ENCODE data around the gene ATP9A. TPM values are rescaled to one million over a fixed set of nuclear protein-coding genes. Genes with fewer than 3 reads are reported as not detected.
A peak's percentile ranks its signal among the peaks of the same experiment; 100 is the strongest.
"Not testable (repeated sequence)": the region's sequence is repeated elsewhere in the genome, so short reads cannot be mapped to it uniquely, and the experiment has no call there.

The ATP9A gene
- total RNA-seq, 5 donors from 2014 or later (not counting 1 experiment from before 2014, with no cell fraction given) = 0.44 to 0.85 (median 0.72) TPM

DNA sequence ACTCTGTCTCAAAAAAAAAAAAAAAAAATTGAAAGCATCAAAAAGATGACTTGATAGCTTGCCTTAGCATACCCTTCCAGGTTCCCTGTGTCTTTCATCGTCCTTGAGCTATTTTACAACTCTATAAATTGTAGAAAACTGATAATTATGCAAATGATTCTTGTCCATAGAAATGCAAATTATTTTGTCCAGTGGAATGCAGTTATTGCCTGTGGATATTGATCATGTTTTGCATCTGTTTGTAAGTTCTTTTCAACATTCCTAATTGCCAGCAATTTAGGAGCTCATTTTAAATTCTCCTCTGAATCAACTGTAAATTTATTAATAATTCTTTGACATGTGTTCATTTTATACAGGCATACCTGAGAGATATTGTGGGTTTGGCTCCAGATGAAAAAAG is 7.1 kb upstream of the ATP9A start:
- ATAC-seq (replicated peaks in 1 of 4) (no peak), DNase-seq (no peak)
- peaks cover 0 to 15% of the 10 kb centered on the region in 2 experiments for H3K27me3 ChIP-seq (replicated peaks in 1 of 2; ENCODE audit: control insufficient read depth in 2 of 2, extremely low read depth in 1 of 2, insufficient read depth in 2 of 2, low read length in 1 of 2)
- POLR2A ChIA-PET = no interaction called here
- H3K27me3 Mint-ChIP-seq = peaks cover 5 to 17% of the 10 kb centered on the region in 2 donors
- peaks cover 0 to 10% (median 7%) of the 10 kb centered on the region in 3 donors for H3K9me3 Mint-ChIP-seq
- no peak overlapping the region for H3K4me3 ChIP-seq (ENCODE audit: control insufficient read depth in 1 of 2, extremely low read depth in 1 of 2, low read length in 1 of 2)
- H3K36me3 Mint-ChIP-seq = no peaks in the 10 kb centered on the region
- no peaks in the 10 kb centered on the region for H3K4me1 Mint-ChIP-seq
- H3K36me3 ChIP-seq (ENCODE audit: control insufficient read depth in 2 of 2, extremely low read depth in 1 of 2, insufficient read depth in 1 of 2, low read length in 1 of 2) = no peaks in the 10 kb centered on the region
- H3K27ac Mint-ChIP-seq = no peak overlapping the region
- no peaks in the 10 kb centered on the region for H3K9me3 ChIP-seq
- no peaks in the 10 kb centered on the region for H3K4me1 ChIP-seq (ENCODE audit: control insufficient read depth in 1 of 2, extremely low read depth in 1 of 2, insufficient read depth in 2 of 2, low read length in 2 of 2)
- WGBS (ENCODE audit: insufficient coverage) = no CpG with 5 or more reads among the region's 1 CpG
- no peak overlapping the region for H3K27ac ChIP-seq (ENCODE audit: low read length)
- CTCF ChIA-PET = no interaction called here
- H3K4me3 Mint-ChIP-seq = no peak overlapping the region

DNA sequence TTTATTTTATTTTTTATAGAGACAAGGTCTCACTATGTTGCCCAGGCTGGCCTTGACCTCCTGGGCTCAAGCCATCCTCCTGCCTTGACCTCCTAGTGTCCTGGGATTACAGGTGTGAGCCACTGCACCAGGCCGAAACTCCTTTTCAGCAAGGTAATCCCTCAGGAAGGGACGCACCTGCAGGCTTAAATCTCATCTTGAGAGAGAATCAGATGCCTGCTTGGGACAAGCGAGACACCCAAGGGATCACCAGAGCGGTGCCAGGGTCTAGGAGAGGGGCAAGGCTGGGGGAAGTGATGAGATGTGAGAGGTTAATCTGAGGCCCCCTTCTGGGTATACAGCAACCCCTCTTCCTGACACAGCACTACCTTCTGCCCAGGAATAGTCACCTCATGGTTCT is 4.0 kb upstream of the ATP9A start:
- no peaks in the 10 kb centered on the region for H3K9me3 ChIP-seq
- Mint-ChIP-seq H3K4me1 (peaks cover 7 to 12% (median 10%) of the 10 kb centered on the region in 3 donors), H3K4me3 (no peak overlapping the region), H3K27me3 (peaks cover 19 to 39% of the 10 kb centered on the region in 2 donors), H3K9me3 (no peaks in the 10 kb centered on the region), H3K36me3 (no peaks in the 10 kb centered on the region), H3K27ac (no peak overlapping the region)
- WGBS (ENCODE audit: insufficient coverage) = 100% methylated on average over 1 of the region's 4 CpGs
- no peak for DNase-seq
- H3K27me3 ChIP-seq (replicated peaks in 1 of 2; ENCODE audit: control insufficient read depth in 2 of 2, extremely low read depth in 1 of 2, insufficient read depth in 2 of 2, low read length in 1 of 2) = peaks cover 0 to 29% of the 10 kb centered on the region in 2 experiments
- ChIA-PET CTCF (no interaction called here), POLR2A (no interaction called here)
- H3K4me1 ChIP-seq (ENCODE audit: control insufficient read depth in 1 of 2, extremely low read depth in 1 of 2, insufficient read depth in 2 of 2, low read length in 2 of 2) = peaks cover 0 to 11% of the 10 kb centered on the region in 2 experiments
- H3K36me3 ChIP-seq (ENCODE audit: control insufficient read depth in 2 of 2, extremely low read depth in 1 of 2, insufficient read depth in 1 of 2, low read length in 1 of 2) = no peaks in the 10 kb centered on the region
- no peak overlapping the region for H3K27ac ChIP-seq (ENCODE audit: low read length)
- no peak overlapping the region for H3K4me3 ChIP-seq (ENCODE audit: control insufficient read depth in 1 of 2, extremely low read depth in 1 of 2, low read length in 1 of 2)
- no peak for ATAC-seq (replicated peaks in 1 of 4)

DNA sequence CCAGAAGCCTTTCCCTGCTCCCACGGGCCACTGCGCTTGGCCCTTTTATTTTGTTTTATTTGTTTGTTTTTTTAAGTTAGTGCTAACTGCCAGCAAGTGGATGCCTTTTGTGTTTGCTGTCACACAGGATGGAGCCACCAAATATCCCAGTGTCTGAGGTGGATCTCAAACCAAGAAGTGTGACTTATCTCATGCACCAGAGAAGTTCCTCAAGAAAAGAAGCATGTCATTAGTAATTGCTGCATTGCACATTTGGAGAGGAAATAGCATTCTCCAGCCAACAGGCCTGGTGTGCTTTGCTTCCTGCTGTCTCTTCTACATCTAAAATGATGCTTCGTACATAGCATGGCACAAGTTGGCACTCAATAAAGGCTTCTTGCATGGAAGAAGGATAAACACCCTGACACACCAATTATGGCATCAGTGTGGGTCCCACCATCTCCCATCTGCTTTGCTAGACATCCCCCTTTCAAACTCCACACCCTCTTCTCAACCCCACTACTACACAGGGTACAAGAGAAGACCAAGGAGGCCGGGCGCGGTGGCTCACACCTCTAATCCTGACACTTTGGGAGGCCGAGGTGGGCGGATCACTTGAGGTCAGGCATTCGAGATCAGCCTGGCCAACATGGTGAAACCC is 1.9 kb upstream of the ATP9A start:
- 84% methylated on average over 7 of the region's 9 CpGs for WGBS (ENCODE audit: insufficient coverage)
- peaks cover 7 to 15% (median 10%) of the 10 kb centered on the region in 3 donors for H3K4me1 Mint-ChIP-seq
- H3K9me3 ChIP-seq = no peaks in the 10 kb centered on the region
- H3K4me3 Mint-ChIP-seq = peak overlapping the region in 1 of 3 donors; percentile 77
- no peaks in the 10 kb centered on the region for H3K9me3 Mint-ChIP-seq
- DNase-seq (no peak), ATAC-seq (replicated peaks in 1 of 4) (no peak)
- peaks cover 0 to 36% of the 10 kb centered on the region in 2 experiments for H3K27me3 ChIP-seq (replicated peaks in 1 of 2; ENCODE audit: control insufficient read depth in 2 of 2, extremely low read depth in 1 of 2, insufficient read depth in 2 of 2, low read length in 1 of 2)
- no peaks in the 10 kb centered on the region for H3K36me3 Mint-ChIP-seq
- no peak overlapping the region for H3K4me3 ChIP-seq (ENCODE audit: control insufficient read depth in 1 of 2, extremely low read depth in 1 of 2, low read length in 1 of 2)
- no peak overlapping the region for H3K27ac ChIP-seq (ENCODE audit: low read length)
- no peak overlapping the region for H3K27ac Mint-ChIP-seq
- CTCF ChIA-PET = interaction anchor here in 1 of 2 donors (0.7 kb wide), 1 partner anchor 1649 kb away, joined by 3 read pairs; no protein-coding TSS in a partner anchor
- POLR2A ChIA-PET = no interaction called here
- H3K36me3 ChIP-seq (ENCODE audit: control insufficient read depth in 2 of 2, extremely low read depth in 1 of 2, insufficient read depth in 1 of 2, low read length in 1 of 2) = no peaks in the 10 kb centered on the region
- peaks cover 0 to 16% of the 10 kb centered on the region in 2 experiments for H3K4me1 ChIP-seq (ENCODE audit: control insufficient read depth in 1 of 2, extremely low read depth in 1 of 2, insufficient read depth in 2 of 2, low read length in 2 of 2)
- peaks cover 21 to 50% of the 10 kb centered on the region in 2 donors for H3K27me3 Mint-ChIP-seq

DNA sequence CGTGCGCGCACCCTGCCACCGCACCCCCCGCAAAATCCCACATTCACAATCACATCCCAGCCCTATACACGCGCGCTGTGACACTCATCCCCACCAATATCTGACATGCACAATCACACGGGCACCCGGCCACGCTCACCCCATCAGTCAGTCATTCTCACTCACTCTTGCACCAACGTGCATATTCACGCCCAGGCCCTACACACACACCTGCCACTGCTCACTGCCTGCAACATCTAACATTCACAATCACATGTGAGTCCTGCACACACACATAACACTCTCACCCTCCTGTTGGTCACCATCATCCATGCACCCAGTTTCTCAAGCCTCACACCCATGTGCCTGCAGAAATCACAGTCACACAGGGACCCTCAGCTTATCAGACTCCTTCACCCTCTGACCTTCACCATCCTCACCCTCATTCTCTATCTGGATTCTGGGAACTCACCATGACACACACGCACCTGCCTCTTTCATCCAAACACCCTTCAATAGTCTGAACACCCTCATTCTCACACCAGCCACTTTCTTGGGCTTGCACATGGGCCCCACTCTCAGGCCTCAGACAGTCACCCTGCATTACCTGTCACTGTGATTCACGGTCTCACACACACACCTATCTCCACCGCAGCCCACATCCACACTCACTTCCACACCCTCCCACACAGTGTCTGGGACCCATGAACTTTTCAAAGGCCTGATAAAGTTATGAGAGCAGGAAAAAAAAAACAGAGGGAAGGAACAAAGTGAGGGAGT is 748 bp upstream of the ATP9A start:
- Mint-ChIP-seq H3K4me3 (peak overlapping the region; percentile 64 to 77 (median 69)), H3K27ac (peak overlapping the region in 1 of 2 donors; percentile 40), H3K36me3 (no peaks in the 10 kb centered on the region), H3K27me3 (peaks cover 23 to 49% of the 10 kb centered on the region in 2 donors), H3K4me1 (peaks cover 7 to 15% (median 10%) of the 10 kb centered on the region in 3 donors), H3K9me3 (peaks cover 0 to 4% (median 0%) of the 10 kb centered on the region in 3 donors)
- ATAC-seq (replicated peaks in 1 of 4) (no peak), DNase-seq (no peak)
- 44% methylated on average over 15 of the region's 16 CpGs for WGBS (ENCODE audit: insufficient coverage)
- Histone ChIP-seq H3K27me3 (replicated peaks in 1 of 2; ENCODE audit: control insufficient read depth in 2 of 2, extremely low read depth in 1 of 2, insufficient read depth in 2 of 2, low read length in 1 of 2) (peaks cover 0 to 36% of the 10 kb centered on the region in 2 experiments), H3K4me1 (ENCODE audit: control insufficient read depth in 1 of 2, extremely low read depth in 1 of 2, insufficient read depth in 2 of 2, low read length in 2 of 2) (peaks cover 0 to 16% of the 10 kb centered on the region in 2 experiments), H3K36me3 (ENCODE audit: control insufficient read depth in 2 of 2, extremely low read depth in 1 of 2, insufficient read depth in 1 of 2, low read length in 1 of 2) (no peaks in the 10 kb centered on the region), H3K9me3 (no peaks in the 10 kb centered on the region), H3K4me3 (ENCODE audit: control insufficient read depth in 1 of 2, extremely low read depth in 1 of 2, low read length in 1 of 2) (no peak overlapping the region), H3K27ac (ENCODE audit: low read length) (no peak overlapping the region)
- ChIA-PET POLR2A (no interaction called here), CTCF (no interaction called here)

DNA sequence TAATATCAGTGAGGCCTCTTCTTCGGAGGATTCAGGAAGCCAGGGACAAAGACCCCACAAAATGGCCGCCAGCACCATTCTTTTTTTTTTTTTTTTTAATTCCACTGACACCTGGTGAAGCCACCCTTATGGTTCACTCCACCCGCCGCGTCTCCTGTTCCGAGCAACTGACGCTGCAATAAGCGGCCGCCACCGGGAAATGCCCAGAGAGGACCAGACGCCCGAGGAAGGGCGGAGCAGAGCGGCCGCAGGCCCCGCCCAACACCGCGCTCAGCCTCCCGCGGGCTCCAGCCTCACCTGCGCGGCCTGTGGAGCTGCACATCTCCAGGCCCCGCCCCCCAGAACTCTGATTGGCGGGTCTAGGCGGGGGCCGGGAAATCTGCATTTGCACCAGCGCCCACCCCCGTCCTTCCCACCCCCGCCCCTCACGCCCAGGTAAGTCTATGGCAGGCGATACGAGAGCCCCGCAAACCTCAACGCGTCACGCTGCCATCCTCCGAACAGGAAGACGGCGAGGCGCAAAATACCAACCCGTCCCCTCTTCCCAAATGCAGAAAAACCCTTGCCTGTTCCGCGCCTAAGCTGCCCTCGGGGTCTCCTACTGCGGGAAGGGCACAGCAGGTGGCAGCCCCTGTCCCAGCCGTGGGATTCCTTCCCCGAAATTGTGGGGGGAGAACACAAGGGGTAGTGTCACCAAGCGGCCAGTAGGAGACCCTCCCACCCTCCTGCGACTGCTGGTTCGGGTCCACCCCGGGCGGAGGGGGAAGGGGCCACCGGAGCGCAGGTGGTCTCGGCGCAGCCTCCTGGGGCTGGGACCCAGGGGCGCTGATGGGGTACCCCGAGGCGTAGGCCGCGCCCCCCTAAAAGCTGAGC is 960 bp downstream of the ATP9A start:
- peak overlapping the region; percentile 46 to 58 (median 57) for H3K4me3 Mint-ChIP-seq
- H3K9me3 Mint-ChIP-seq = peaks cover 0 to 4% (median 0%) of the 10 kb centered on the region in 3 donors
- Histone ChIP-seq H3K27ac (ENCODE audit: low read length) (no peak overlapping the region), H3K27me3 (replicated peaks in 1 of 2; ENCODE audit: control insufficient read depth in 2 of 2, extremely low read depth in 1 of 2, insufficient read depth in 2 of 2, low read length in 1 of 2) (peaks cover 0 to 28% of the 10 kb centered on the region in 2 experiments), H3K36me3 (ENCODE audit: control insufficient read depth in 2 of 2, extremely low read depth in 1 of 2, insufficient read depth in 1 of 2, low read length in 1 of 2) (no peaks in the 10 kb centered on the region), H3K9me3 (no peaks in the 10 kb centered on the region), H3K4me1 (ENCODE audit: control insufficient read depth in 1 of 2, extremely low read depth in 1 of 2, insufficient read depth in 2 of 2, low read length in 2 of 2) (peaks cover 0 to 16% of the 10 kb centered on the region in 2 experiments), H3K4me3 (ENCODE audit: control insufficient read depth in 1 of 2, extremely low read depth in 1 of 2, low read length in 1 of 2) (peak overlapping the region; percentile 34 to 41)
- ChIA-PET CTCF (no interaction called here), POLR2A (no interaction called here)
- H3K27me3 Mint-ChIP-seq = peaks cover 23 to 41% of the 10 kb centered on the region in 2 donors
- peak; percentile 34 to 84 (median 51) for ATAC-seq (replicated peaks in 1 of 4)
- H3K27ac Mint-ChIP-seq = no peak overlapping the region
- H3K4me1 Mint-ChIP-seq = peaks cover 7 to 15% (median 10%) of the 10 kb centered on the region in 3 donors
- peak in 28 of 35 experiments; percentile 3 to 61 (median 16) for DNase-seq
- WGBS (ENCODE audit: insufficient coverage) = 1% methylated on average over 31 of the region's 61 CpGs
- no peaks in the 10 kb centered on the region for H3K36me3 Mint-ChIP-seq

DNA sequence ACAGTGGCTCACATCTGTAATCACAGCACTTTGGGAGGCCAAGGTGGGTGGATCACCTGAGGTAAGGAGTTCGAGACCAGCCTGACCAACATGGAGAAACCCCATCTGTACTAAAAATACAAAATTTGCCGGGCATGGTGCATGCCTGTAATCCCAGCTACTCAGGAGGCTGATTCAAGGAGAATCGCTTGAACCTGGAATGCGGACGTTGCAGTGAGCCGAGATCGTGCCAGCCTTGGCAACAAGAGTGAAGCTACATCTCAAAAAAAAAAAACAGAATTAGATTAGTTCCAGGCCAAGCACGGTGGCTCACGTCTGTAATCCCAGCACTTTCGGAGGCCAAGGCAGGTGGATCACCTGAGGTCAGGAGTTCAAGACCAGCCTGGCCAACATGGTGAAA is 2.8 kb downstream of the ATP9A start:
- not testable (repeated sequence) for H3K27ac Mint-ChIP-seq

More for the DNA sequence above, 2.8 kb downstream of the ATP9A start:
- peaks cover 0 to 16% of the 10 kb centered on the region in 2 experiments for H3K4me1 ChIP-seq (ENCODE audit: control insufficient read depth in 1 of 2, extremely low read depth in 1 of 2, insufficient read depth in 2 of 2, low read length in 2 of 2)
- peaks cover 0 to 27% of the 10 kb centered on the region in 2 experiments for H3K27me3 ChIP-seq (replicated peaks in 1 of 2; ENCODE audit: control insufficient read depth in 2 of 2, extremely low read depth in 1 of 2, insufficient read depth in 2 of 2, low read length in 1 of 2)
- peaks cover 7 to 15% (median 10%) of the 10 kb centered on the region in 3 donors for H3K4me1 Mint-ChIP-seq
- H3K36me3 ChIP-seq (ENCODE audit: control insufficient read depth in 2 of 2, extremely low read depth in 1 of 2, insufficient read depth in 1 of 2, low read length in 1 of 2); CTCF ChIA-PET; H3K27ac ChIP-seq (ENCODE audit: low read length); H3K4me3 ChIP-seq (ENCODE audit: control insufficient read depth in 1 of 2, extremely low read depth in 1 of 2, low read length in 1 of 2); ATAC-seq (replicated peaks in 1 of 4); H3K4me3 Mint-ChIP-seq; DNase-seq; H3K9me3 ChIP-seq; H3K9me3 Mint-ChIP-seq; H3K36me3 Mint-ChIP-seq: not testable (repeated sequence)
- H3K27me3 Mint-ChIP-seq = peaks cover 23 to 40% of the 10 kb centered on the region in 2 donors
- POLR2A ChIA-PET = interaction anchor here in 1 of 2 donors (0.6 kb wide), 1 partner anchor 856 kb away, joined by 5 read pairs; no protein-coding TSS in a partner anchor
- 90% methylated on average over 9 of the region's 10 CpGs for WGBS (ENCODE audit: insufficient coverage)
